ENCODE results near the gene SLCO1B3. TPM values are rescaled to one million over a fixed set of nuclear protein-coding genes. Genes with fewer than 3 reads are reported as not detected.
A peak's percentile ranks its signal among the peaks of the same experiment; 100 is the strongest.
"Not testable (repeated sequence)": the region's sequence is repeated elsewhere in the genome, so short reads cannot be mapped to it uniquely, and the experiment has no call there.

The SLCO1B3 gene, protein sequence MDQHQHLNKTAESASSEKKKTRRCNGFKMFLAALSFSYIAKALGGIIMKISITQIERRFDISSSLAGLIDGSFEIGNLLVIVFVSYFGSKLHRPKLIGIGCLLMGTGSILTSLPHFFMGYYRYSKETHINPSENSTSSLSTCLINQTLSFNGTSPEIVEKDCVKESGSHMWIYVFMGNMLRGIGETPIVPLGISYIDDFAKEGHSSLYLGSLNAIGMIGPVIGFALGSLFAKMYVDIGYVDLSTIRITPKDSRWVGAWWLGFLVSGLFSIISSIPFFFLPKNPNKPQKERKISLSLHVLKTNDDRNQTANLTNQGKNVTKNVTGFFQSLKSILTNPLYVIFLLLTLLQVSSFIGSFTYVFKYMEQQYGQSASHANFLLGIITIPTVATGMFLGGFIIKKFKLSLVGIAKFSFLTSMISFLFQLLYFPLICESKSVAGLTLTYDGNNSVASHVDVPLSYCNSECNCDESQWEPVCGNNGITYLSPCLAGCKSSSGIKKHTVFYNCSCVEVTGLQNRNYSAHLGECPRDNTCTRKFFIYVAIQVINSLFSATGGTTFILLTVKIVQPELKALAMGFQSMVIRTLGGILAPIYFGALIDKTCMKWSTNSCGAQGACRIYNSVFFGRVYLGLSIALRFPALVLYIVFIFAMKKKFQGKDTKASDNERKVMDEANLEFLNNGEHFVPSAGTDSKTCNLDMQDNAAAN
- 0.21 TPM in 1 of 2 replicates, not detected in the other for total RNA-seq (2014; rRNA removed; shearing (Covaris generic))
- not detected in 2 replicates for polyA plus RNA-seq (2015; cell fraction: cytosol; rRNA removed)
- polyA plus RNA-seq (2015; cell fraction: nucleus; rRNA removed), result not detected in 2 replicates

DNA sequence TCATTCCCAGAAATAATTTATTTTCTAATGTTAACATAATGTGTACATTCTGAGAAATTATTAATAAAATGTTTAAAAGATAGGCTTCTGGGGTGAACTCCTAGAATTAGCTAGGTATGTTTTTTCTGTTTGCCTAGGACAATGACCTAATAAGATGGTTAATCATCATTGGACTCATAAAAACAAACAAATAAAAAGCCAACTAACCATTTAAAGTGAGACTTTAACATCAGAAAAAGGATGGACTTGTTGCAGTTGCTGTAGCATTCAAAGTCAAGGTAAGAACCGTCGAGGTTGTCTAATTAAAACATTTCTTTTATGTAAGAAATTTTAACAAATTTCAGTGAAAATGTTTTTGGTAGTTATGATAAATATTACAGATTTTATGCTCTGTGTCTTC, at the start of gene SLCO1B3:
Gene SLCO1B3, plus strand, starts transcription at position 219 of the 400 bp plus-strand sequence. CDS start 5,034 bp downstream, outside the sequence.
- in situ Hi-C loops (cut with HindIII; ENCODE audit: low pct_unique_long_range_greater_than_20kb, low sequenced_read_pairs), result no loop called here

DNA sequence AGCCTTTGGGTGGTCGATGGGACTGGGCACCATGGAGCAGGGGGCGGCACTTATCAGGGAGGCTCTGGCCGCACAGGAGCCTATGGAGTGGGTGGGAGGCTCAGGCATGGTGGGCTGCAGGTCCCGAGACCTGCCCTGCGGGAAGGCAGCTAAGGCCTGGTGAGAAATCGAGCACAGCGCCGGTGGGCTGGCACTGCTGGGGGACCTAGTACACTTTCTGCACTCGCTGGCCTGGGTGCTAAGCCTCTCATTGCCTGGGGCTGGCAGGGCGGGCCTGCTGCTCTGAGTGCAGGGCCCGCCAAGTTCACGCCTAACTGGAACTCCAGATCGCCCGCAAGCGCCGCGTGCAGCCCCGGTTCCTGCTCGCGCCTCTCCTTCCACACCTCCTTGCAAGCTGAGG, 33.1 kb upstream of the SLCO1B3 start:
- in situ Hi-C loops (cut with HindIII; ENCODE audit: low pct_unique_long_range_greater_than_20kb, low sequenced_read_pairs), result no loop called here
- DNase-seq (ENCODE audit: low read depth, low spot score), result no peak

More for the DNA sequence above, at the start of gene SLCO1B3:
- no peak for DNase-seq (ENCODE audit: low read depth, low spot score)

DNA sequence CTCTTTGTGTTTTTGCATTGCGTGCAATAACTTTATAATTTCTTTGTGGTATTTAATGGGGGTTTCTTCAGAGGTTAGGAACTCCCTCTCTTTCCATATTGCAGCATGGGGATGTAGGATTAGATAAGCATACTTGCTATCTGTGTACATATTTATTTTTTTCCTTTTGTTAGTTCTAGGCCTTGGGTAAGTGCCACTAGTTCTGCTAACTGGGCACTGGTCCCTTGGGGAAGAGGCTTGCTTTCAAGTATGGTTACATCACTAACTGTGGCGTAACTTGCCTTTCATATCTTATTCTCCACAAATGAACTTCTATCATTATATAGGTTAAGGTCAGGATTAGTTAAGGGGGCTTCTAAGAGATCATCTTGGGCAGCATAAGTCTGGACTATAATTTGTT, 31.5 kb upstream of the SLCO1B3 start:
- in situ Hi-C loops (cut with HindIII; ENCODE audit: low pct_unique_long_range_greater_than_20kb, low sequenced_read_pairs), result no loop called here
- no peak for DNase-seq (ENCODE audit: low read depth, low spot score)

DNA sequence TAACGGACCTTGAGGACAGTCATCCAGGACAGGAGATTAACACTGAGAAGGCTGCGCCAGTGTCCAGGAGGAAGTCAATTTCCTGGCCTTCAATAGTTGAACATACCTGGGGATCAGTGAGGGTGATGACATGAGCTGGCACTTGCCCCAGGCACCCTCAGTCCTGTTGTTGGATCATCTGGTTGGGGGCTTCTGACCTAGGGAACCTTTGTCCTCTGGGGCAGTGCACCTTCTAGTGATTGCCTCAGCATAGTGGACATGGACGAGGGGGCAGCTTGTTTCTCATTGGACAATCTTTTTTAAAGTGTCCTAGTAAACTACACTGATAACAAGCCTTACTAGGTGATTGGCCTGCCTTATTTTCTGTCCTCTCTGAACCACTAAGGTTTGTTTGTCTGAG, 30.5 kb upstream of the SLCO1B3 start:
- in situ Hi-C loops (cut with HindIII; ENCODE audit: low pct_unique_long_range_greater_than_20kb, low sequenced_read_pairs); DNase-seq (ENCODE audit: low read depth, low spot score): not testable (repeated sequence)

DNA sequence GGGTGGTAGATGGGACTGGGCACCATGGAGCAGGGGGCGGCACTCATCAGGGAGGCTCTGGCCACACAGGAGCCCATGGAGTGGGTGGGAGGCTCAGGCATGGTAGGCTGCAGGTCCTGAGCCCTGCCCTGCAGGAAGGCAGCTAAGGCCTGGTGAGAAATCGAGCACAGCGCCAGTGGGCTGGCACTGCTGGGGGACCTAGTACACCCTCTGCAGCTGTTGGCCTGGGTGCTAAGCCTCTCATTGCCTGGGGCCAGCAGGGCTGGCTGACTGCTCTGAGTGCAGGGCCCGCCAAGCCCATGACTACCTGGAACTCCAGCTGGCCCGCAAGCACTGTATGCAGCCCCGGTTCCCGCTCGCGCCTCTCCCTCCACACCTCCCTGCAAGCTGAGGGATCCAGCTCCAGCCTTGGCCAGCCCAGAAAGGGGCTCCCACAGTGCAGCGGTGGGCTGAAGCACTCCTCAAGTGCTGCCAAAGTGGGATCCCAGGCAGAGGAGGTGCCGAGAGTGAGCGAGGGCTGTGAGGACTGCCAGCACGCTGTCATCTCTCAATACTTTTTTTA, 26.6 kb upstream of the SLCO1B3 start:
- DNase-seq (ENCODE audit: low read depth, low spot score); in situ Hi-C loops (cut with HindIII; ENCODE audit: low pct_unique_long_range_greater_than_20kb, low sequenced_read_pairs): not testable (repeated sequence)

DNA sequence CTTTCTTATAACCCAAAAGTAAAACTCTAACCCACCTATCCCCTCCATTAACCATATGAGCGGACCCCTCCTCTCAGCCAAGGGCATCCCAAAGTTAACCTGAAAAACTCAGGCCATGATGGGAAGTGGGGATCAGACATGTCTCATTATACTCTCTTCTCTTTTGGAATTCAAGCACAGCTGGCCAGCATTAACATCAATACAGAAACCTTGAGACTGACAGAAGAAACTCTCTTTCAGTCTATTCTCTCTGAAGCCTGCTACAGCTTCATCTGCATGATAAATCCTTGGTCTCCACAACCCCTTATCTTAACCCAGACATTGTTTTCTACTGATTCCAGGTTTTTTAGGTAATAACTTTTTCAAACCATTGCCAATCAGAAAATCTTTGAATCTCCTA, 17.5 kb upstream of the SLCO1B3 start:
- in situ Hi-C loops (cut with HindIII; ENCODE audit: low pct_unique_long_range_greater_than_20kb, low sequenced_read_pairs), result no loop called here
- no peak for DNase-seq (ENCODE audit: low read depth, low spot score)

DNA sequence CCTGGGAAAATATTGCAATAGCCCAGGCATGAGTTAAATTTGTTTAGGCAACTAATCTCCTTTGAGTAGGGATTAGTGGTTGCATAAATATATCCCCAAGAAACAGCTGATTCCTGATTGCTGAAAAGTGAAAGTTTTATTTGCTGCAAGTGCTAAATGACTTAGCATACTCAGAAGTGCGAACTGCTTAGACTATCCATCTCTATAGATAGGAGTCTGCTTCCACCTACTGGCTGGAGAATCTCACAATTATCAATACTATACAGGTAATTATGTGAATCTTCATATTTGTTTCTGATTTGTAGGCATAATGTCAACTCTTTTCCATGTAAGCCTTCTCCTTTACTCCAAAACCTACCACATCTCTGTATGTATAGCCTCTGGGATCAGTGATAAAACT, 12.0 kb upstream of the SLCO1B3 start:
- peak; percentile 67 for DNase-seq (ENCODE audit: low read depth, low spot score)
- in situ Hi-C loops (cut with HindIII; ENCODE audit: low pct_unique_long_range_greater_than_20kb, low sequenced_read_pairs), result no loop called here

DNA sequence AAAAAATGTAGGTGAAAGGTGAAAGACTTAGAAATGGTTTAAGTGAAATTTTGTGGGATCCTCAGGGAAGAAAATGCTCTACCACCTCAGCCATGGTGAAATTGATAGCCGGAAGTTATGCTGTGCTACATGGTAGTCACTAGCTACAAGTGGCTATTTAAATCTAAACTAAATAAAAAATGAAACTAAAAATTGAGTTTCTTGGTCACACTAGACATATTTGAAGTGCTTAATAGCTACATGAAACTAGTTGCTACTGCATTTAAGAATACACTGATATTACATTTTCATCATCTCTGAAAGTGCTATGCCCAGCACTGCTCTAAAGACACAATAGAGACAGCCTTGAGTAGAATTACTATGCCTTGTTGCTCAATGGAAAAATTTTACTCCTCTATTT, 10.3 kb upstream of the SLCO1B3 start:
- in situ Hi-C loops (cut with HindIII; ENCODE audit: low pct_unique_long_range_greater_than_20kb, low sequenced_read_pairs), result no loop called here
- no peak for DNase-seq (ENCODE audit: low read depth, low spot score)

DNA sequence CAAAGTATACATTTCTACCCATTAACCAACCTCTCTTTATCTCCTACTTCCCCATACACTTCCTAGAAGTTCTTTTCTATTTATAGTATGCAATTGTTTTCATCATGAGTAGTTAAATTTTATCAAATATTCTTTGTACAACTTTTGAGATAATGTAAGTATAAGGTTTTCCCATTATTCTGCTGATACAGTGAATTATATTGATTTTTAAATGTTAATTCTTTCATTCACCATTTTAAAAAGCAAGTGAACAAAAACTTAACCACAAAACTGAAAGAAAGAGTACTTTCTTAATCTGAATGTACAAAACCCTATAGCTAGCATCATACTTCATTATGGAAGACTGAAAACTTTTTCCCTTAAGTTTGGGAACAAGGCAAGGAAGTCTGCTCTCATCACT, 9.5 kb upstream of the SLCO1B3 start:
- in situ Hi-C loops (cut with HindIII; ENCODE audit: low pct_unique_long_range_greater_than_20kb, low sequenced_read_pairs), result no loop called here

DNA sequence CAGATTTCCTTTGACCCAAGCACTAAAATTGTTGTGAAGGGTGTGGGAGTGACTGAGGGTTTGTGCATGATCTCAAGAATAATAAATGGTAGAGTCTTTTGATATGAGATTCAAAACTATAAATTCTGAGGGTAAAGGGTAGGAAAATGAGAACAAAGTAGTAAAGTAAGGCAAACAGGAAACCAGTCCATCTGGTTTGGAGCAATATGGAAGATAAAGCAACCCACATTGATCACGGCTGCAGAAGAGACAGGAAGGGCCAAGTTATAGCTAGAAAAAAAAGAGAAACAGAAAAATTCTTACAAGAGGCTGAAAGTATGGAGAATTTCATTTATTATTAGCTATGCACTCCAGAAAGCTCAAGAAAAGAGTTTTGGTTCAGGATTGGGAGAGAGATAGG, 4.6 kb upstream of the SLCO1B3 start:
- in situ Hi-C loops (cut with HindIII; ENCODE audit: low pct_unique_long_range_greater_than_20kb, low sequenced_read_pairs), result no loop called here
- no peak for DNase-seq (ENCODE audit: low read depth, low spot score)

More for the DNA sequence above, 9.5 kb upstream of the SLCO1B3 start:
- DNase-seq (ENCODE audit: low read depth, low spot score), result no peak

DNA sequence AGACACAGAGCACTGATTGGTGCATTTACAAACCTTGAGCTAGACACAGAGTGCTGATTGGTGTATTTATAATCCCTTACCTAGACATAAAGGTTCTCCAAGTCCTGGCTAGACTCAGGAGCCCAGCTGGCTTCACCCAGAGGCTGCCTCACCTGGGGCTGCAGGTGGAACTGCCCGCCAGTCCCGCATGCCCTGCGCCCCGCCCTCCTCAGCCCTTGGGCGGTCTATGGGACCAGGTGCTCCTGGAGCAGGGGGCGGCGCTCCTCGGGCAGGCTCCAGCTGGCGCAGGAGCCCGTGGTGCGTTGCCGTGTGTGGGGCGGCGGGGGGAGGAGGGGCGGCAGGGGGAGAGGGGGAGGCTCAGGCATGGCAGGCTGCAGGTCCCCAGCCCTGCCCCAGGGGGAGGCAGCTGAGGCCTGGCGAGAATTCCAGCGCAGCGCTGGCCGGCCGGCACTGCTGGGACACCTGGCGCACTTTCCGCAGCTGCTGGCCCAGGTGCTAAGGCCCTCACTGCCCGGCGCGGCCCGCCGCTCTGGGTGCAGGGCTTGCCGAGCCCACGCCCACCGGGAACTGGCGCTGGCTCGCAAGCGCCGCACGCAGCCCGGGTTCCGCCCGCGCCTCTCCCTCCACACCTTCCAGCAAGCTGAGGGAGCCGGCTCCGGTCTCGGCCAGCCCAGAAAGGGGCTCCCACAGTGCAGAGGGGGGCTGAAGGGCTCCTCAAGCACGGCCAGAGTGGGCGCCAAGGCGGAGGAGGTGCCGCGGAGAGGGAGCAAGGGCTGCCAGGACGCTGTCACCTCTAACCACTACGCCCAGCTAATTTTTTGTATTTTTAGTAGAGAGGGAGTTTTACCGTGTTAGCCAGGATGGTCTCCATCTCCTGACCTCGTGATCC, 3.1 kb upstream of the SLCO1B3 start:
- in situ Hi-C loops (cut with HindIII; ENCODE audit: low pct_unique_long_range_greater_than_20kb, low sequenced_read_pairs), result no loop called here
- DNase-seq (ENCODE audit: low read depth, low spot score), result no peak

DNA sequence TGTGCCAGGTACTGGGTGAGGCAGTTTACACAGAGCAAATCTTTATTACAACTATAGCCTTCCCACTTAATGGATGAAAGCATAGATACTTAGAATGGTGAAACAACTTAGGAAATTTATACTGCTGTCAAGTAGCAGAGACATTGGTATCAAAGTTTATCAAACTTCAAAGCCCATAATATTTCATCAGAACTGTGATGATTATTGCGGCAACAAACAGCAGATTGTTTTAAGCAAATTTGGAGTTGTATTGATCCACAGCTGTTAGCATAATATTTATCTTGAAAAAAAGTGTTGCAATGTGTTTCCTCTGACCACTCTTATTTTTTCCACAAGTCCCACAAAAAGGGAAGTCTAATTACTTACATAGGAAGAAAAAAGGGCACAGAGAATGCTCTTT, 2.0 kb upstream of the SLCO1B3 start:
- DNase-seq (ENCODE audit: low read depth, low spot score), result no peak
- in situ Hi-C loops (cut with HindIII; ENCODE audit: low pct_unique_long_range_greater_than_20kb, low sequenced_read_pairs), result no loop called here

DNA sequence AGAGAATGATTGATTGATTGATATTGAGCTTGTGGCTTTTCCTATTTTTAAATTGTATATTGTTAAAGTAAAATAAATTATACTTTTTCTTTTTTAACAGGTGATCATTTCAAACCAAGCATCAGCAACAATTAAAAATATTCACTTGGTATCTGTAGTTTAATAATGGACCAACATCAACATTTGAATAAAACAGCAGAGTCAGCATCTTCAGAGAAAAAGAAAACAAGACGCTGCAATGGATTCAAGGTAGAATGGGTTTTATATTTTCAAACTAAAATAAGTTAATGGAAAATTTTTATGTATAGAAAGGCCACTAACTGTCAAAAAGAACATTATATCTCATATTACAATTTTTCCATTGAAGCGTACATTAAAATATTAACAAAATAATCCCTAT, 5.1 kb downstream of the SLCO1B3 start:
- in situ Hi-C loops (cut with HindIII; ENCODE audit: low pct_unique_long_range_greater_than_20kb, low sequenced_read_pairs), result no loop called here
- DNase-seq (ENCODE audit: low read depth, low spot score), result no peak

DNA sequence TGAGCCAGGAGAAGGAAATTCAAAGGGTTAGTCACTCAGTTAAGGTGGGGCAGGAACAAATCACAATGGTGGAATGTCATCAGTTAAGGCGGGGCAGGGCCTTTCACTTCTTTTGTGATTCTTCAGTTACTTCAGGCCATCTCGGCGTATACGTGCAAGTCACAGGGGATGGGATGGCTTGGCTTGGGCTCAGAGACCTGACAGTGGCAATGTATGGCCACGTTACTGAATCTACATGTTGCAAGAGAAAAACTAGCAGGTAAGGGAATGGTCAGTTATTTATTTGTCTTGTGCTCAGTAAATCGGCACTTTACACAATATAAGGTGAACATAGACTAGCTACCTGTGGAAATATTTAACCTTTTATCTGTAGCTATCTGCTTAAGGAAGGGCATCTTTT, 11.9 kb downstream of the SLCO1B3 start:
- no peak for DNase-seq (ENCODE audit: low read depth, low spot score)
- in situ Hi-C loops (cut with HindIII; ENCODE audit: low pct_unique_long_range_greater_than_20kb, low sequenced_read_pairs), result no loop called here

DNA sequence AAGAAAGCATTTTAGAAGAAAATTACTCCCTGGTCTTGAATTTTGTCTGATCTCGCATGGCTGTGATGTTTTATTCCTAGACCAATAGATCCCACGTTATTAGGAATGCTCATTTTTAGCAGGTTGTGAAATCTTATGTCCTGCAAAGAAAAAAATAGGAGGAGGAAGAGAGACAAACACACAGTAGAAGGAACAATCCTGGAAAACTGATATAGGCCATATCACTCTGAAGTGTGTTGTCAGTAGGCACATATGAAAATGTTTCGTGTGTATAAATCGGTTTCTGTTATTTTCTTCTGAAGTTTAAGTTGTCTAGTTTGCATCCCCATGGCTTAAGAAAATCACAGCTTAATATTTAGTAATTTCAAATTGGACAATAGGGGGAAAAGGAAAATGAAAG, 12.4 kb downstream of the SLCO1B3 start:
- no peak for DNase-seq (ENCODE audit: low read depth, low spot score)
- in situ Hi-C loops (cut with HindIII; ENCODE audit: low pct_unique_long_range_greater_than_20kb, low sequenced_read_pairs), result no loop called here

DNA sequence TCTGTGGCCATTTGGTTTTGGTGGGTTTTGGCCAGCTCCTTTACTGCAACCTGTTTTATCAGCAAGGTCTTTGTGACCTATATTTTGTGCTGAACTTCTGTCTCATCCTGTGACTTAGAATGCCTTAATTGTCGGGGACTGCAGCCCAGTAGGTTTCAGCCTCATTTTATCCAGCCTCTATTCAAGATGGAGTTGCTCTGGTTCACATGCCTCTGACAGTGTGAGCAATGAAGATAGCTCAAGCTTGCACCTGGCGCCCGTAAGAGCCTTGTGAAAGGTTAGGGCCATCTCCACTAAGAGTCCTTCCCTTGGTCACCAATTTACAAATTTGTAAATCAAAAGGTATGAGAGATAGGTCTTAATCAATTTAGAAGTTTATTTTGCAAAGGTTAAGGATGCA, 19.4 kb downstream of the SLCO1B3 start:
- in situ Hi-C loops (cut with HindIII; ENCODE audit: low pct_unique_long_range_greater_than_20kb, low sequenced_read_pairs), result loop anchor here (25.0 kb wide), 1 partner anchor 118 kb away; no protein-coding TSS in a partner anchor
- no peak for DNase-seq (ENCODE audit: low read depth, low spot score)

DNA sequence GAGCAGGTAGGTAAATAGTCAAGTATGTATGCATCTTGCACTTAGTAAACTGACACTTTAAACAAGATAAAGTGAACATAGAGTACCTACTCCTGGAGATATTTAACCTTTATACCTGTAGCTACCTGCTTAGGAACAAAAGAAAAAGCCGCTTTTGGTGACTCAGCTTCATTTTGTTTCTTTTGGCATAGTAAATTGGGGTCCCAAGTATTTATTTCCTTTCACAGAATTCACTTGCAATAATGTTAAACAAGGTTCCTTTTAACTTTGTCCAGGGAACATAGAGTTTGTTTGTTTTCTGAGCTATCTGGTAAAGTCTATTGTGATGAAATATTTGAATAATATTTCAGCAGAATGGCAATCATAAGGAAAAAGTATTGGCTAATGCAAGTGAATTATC, 20.0 kb downstream of the SLCO1B3 start:
- no peak for DNase-seq (ENCODE audit: low read depth, low spot score)
- in situ Hi-C loops (cut with HindIII; ENCODE audit: low pct_unique_long_range_greater_than_20kb, low sequenced_read_pairs), result loop anchor here (25.0 kb wide), 1 partner anchor 118 kb away; no protein-coding TSS in a partner anchor
